GDM1 (cell line): ENCODE data around the gene VAV1.
"Not testable (repeated sequence)": the region's sequence is repeated elsewhere in the genome, so short reads cannot be mapped to it uniquely, and the experiment has no call there.

Experiments used
- DNase-seq: peaks from one replicate; lab custom pipeline; 2025; lab: John Stamatoyannopoulos, UW

VAV1 gene

GRCh38 chr19:6761053-6761676, 11.3 kb upstream of the VAV1 start:
- DNase-seq: no peak

DNA sequence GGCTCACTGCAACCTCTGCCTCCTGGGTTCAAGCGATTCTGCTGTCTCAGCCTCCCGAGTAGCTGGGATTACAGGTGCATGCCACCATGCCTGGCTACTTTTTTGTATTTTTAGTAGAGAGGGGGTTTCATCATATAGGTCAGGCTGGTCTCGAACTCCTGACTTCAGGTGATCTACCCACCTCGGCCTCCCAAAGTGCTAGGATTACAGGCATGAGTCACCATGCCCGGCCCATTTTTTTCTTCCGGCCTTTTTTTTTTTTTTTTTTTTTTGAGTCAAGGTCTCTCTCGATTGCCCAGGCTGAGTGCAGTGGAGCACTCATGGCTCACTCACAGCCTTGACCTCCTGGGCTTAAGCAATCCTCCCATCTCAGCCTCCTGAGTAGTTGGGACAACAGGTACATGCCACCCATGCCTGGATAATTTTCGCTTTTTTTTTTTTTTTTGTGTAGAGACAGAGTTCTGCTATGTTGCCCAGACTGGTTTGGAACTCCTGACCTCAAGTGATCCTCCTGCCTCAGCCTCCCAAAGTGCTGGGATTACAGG, 10.2 kb upstream of the VAV1 start:
- not testable (repeated sequence) for DNase-seq

- DNase-seq: no peak
These were observed 6.7 kb upstream of the VAV1 start for GRCh38 chr19:6765738-6766356.

- DNase-seq: no peak
These were observed 6.0 kb upstream of the VAV1 start for GRCh38 chr19:6766357-6767080.

GRCh38 chr19:6767081-6767356, 5.5 kb upstream of the VAV1 start:
- no peak for DNase-seq

DNA sequence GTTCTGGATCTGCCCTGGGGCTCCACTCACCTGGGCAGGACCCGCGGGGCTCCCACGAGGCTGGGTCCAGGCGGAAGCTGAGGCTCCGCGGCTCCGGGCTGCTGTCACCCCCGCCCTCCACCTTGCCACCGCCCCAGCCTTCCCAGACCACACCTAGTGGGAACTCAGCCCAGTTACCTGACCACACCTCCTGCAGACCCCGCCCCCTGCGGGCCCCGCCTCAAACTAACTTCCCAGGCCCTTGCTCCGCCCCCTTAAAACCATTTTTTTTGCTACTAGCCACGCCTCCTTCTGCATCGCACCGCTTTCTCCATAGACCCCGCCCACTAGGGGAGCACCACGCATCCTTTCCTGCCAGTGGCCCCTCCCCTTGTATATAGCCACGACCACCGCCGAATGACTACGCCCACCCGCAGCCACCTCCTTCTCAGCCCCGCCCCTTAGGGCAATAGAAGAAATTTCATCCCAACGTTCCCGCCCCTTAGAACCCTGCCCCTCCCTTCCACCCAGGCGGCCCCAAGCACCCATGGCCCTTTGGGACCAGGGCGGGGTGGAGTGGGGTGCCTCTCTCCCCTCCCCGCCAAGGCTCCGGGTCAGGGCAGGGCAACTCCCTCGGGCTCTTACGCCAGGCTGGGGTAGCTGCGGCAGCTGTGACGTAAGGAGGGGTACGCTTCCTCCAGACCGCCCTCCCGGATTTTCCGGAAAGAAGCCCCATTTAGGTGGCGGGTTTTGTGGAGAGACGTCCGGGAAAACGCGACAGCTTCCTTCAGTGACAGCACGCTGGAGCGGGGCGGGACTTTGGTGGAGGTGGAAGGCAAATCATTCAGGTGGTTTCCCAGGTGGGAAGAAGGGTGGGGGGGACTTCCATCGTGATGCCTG, 4.9 kb upstream of the VAV1 start, which contains the start of gene SH2D3A:
TSS of gene SH2D3A (minus strand) at position 79 of the 879 bp plus-strand sequence. CDS start 3,687 bp downstream, outside the sequence.
- peak; percentile 86 for DNase-seq

DNA sequence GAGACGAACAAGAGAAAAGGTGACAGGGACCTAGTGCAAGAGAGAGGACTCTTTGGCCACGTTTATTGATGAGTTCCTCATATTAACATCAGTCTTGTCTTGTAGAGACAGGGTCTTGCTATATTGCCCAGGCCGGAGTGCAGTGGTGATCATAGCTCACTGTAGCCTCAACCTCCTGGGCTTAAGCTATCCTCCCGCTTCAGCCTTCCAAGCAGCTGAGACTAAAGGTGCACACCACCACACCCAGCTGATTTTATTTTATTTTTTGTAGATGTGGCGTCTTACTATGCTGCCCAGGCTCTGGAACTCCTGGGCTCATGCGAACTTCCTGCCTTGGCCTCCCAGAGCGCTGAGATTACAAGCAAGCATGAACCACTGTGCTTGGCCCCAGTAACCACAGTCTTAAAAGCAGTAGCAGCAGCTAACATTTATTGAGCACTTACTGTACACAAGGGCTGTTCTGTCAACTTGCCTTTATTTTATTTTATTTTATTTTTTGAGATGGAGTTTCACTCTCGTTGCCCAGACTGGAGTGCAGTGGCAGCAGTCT, 4.2 kb upstream of the VAV1 start:
- DNase-seq: no peak

- no peak for DNase-seq
These were observed 3.4 kb upstream of the VAV1 start for GRCh38 chr19:6769006-6769619.

- not testable (repeated sequence) for DNase-seq
These were observed 870 bp upstream of the VAV1 start for GRCh38 chr19:6771648-6772027.

GRCh38 chr19:6772866-6773322, 386 bp downstream of the VAV1 start:
- DNase-seq: no peak

DNA sequence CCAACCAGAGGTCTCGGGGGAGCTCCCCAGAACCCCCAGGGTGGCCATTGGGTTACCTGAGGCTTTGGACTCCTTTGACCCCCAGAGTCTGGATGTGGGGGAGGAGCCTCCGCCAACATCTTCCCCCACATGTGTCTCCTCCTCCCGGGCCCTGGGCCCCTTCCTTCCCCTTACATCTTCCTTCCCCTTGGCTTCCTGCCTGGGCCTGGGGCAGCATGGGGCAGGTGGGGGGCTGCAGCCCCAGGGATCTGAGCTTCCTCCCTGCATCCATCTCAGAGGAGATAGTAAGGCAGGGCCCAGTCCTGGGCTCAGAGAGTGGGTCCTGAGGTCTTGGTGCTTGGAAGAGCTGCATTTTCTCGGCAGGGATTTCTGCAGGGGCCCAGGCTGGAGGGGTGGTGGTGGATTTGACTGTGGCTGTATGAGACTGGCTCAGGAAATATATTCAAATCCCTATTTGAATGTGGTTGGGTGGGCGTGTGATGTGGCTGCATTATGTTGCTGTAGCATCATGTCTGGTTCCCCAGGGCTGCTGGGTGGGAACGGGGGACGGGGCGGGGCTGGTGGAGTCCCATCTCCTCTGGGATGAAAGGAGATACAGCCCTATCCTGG, 919 bp downstream of the VAV1 start:
- DNase-seq: peak; percentile 80

- DNase-seq: peak; percentile 10
These were observed 2.6 kb downstream of the VAV1 start for GRCh38 chr19:6774821-6775707.

GRCh38 chr19:6776045-6776444, 3.5 kb downstream of the VAV1 start:
- DNase-seq: not testable (repeated sequence)

GRCh38 chr19:6776999-6777398, 4.5 kb downstream of the VAV1 start:
- DNase-seq: no peak

GRCh38 chr19:6777434-6777833, 4.9 kb downstream of the VAV1 start:
- DNase-seq: no peak

- no peak for DNase-seq
These were observed 5.9 kb downstream of the VAV1 start for GRCh38 chr19:6778386-6778785.

DNA sequence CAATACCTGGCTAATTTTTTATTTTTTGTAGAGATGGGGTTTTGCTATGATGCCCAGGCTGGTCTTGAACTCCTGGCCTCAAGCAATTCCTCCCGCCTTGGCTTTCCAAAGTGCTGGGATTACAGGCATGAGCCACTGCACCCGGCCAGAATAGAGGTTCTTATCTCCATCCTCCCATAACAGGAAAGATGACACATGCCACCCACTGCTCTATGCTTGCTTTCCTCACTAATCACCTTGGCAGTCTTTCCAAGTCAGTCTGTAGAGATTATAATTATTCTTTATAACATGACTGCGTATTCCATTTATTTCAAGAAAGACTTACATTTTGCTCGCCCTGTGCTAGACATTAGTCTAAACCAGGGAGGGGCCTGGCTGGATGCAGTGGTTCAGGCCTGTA, 6.7 kb downstream of the VAV1 start:
- DNase-seq: no peak

- DNase-seq: no peak
These were observed 14.9 kb downstream of the VAV1 start for GRCh38 chr19:6787393-6787792.

GRCh38 chr19:6788896-6789295, 16.4 kb downstream of the VAV1 start:
- no peak for DNase-seq
